ENCODE measurements around the gene CCDC85C. TPM values are rescaled to one million over a fixed set of nuclear protein-coding genes. Genes with fewer than 3 reads are reported as not detected.

CCDC85C gene
- total and polyA plus RNA-seq, 10 of the 15 experiments (the other 5 are each of a cell fraction or from before 2014, with no cell fraction given): 0.03 to 3.6 (median 1.1) TPM

- BruUV-seq (replicated peaks): no TSS peak
- intact Hi-C loops (cut with micrococcal nuclease; ENCODE audit: unreplicated experiment) (no loop called here), in situ Hi-C loops (cut with MboI) (loop anchor here (5.0 kb wide), 1 partner anchor 103 kb away; no protein-coding TSS in a partner anchor)
- RAD21 ChIA-PET (ENCODE audit: unreplicated experiment): no interaction called here
- ATAC-seq (no peak), FAIRE-seq (no peak), DNase-seq (ENCODE audit: low read depth, low spot score) (no peak)
- CTCF ChIA-PET: interaction anchor here (1.2 to 1.7 kb wide), 2 partner anchors 23 to 106 kb away, joined by 4 read pairs; no protein-coding TSS in a partner anchor
- Histone ChIP-seq H3K9ac (ENCODE audit: control insufficient read depth, insufficient read depth, low read length) (no peak overlapping the region), H3K4me1 (ENCODE audit: control insufficient read depth, insufficient read depth, low read length) (no peaks in the 10 kb centered on the region), H3K79me2 (ENCODE audit: control insufficient read depth, insufficient read depth, low read length) (no peaks in the 10 kb centered on the region), H2AFZ (ENCODE audit: control insufficient read depth, low read depth, low read length) (no peak overlapping the region), H3K27ac (ENCODE audit: control insufficient read depth, insufficient read depth) (no peak overlapping the region), H3K4me3 (no peak overlapping the region), H3K4me2 (ENCODE audit: control insufficient read depth, insufficient read depth) (no peak overlapping the region), H3K36me3 (ENCODE audit: control insufficient read depth in 2 of 2, insufficient read depth in 2 of 2, low read length in 1 of 2) (no peaks in the 10 kb centered on the region), H3K9me3 (replicated peaks; ENCODE audit: control insufficient read depth, insufficient read depth, low read length) (no peaks in the 10 kb centered on the region), H4K20me1 (ENCODE audit: control insufficient read depth, insufficient read depth) (no peaks in the 10 kb centered on the region), H3K27me3 (replicated peaks in 1 of 2; ENCODE audit: control insufficient read depth in 2 of 2, insufficient read depth in 2 of 2, low read length in 1 of 2) (no peaks in the 10 kb centered on the region; a peak in 2 of 4 replicates)
- WGBS (ENCODE audit: insufficient coverage, insufficient replicate concordance, low lambda C conversion rate, missing lambda C conversion rate): 1% methylated on average over 13 of the region's 13 CpGs
- POLR2A ChIA-PET: no interaction called here
- SMC1A ChIA-PET (ENCODE audit: uncharacterized antibody, unreplicated experiment): no interaction called here
- TF ChIP-seq ZBTB4 (CRISPR knock-in tag; IDR thresholded peaks at IDR 0.05) (no peak), HSF1 (IDR thresholded peaks at IDR 0.05; ENCODE audit: low read depth, low read length) (no peak), MYC (IDR thresholded peaks at IDR 0.05; ENCODE audit: insufficient read depth, insufficient read length, insufficient replicate concordance, low read length, severe bottlenecking) (no peak), STAT1 (conservative IDR thresholded peaks at IDR 0.05) (no peak), BCLAF1 (IDR thresholded peaks at IDR 0.05) (no peak), EP300 (IDR thresholded peaks at IDR 0.05; ENCODE audit: borderline replicate concordance in 1 of 2, control insufficient read depth in 1 of 2, low read depth in 2 of 2, low read length in 2 of 2) (no peak), ESRRA (IDR thresholded peaks at IDR 0.05; ENCODE audit: low read length) (no peak)
Measured at GRCh38 chr14:99624971-99625370, 21.0 kb upstream of the CCDC85C start.

Measured in GM12878 (cell line).